Cerebellar cortex (tissue), 1 donor: ENCODE results near the gene PDIA5.

ENCODE experiments used
- DNase-seq: peaks from one replicate; pipeline ENCODE4 v3.0.0-alpha.2; 2015; ENCODE audit warnings: low spot score

The PDIA5 gene

GRCh38 chr3:123071581-123071980 lies 4.8 kb downstream of the PDIA5 start:
- no peak for DNase-seq

- no peak for DNase-seq
Measured at GRCh38 chr3:123072152-123072551, 5.3 kb downstream of the PDIA5 start.

- DNase-seq, result no peak
Measured at GRCh38 chr3:123072564-123072963, 5.7 kb downstream of the PDIA5 start.

GRCh38 chr3:123075359-123075758 lies 8.5 kb downstream of the PDIA5 start:
- no peak for DNase-seq

- no peak for DNase-seq
Measured at GRCh38 chr3:123076112-123076495, 9.3 kb downstream of the PDIA5 start.

GRCh38 chr3:123076496-123077418 lies 9.9 kb downstream of the PDIA5 start:
- DNase-seq, result peak; percentile 53

- DNase-seq, result no peak
Measured at GRCh38 chr3:123078101-123078500, 11.3 kb downstream of the PDIA5 start.

- no peak for DNase-seq
Measured at GRCh38 chr3:123080864-123081562, 14.2 kb downstream of the PDIA5 start.

GRCh38 chr3:123081718-123082369 lies 15.0 kb downstream of the PDIA5 start:
- no peak for DNase-seq

- no peak for DNase-seq
Measured at GRCh38 chr3:123082370-123083065, 15.7 kb downstream of the PDIA5 start.

GRCh38 chr3:123083383-123084124 lies 16.7 kb downstream of the PDIA5 start:
- no peak for DNase-seq

GRCh38 chr3:123084192-123084591 lies 17.4 kb downstream of the PDIA5 start:
- no peak for DNase-seq

GRCh38 chr3:123084738-123085237 lies 18.0 kb downstream of the PDIA5 start:
- no peak for DNase-seq

GRCh38 chr3:123085293-123085931 lies 18.6 kb downstream of the PDIA5 start:
- DNase-seq, result no peak

GRCh38 chr3:123085932-123086627 lies 19.3 kb downstream of the PDIA5 start:
- no peak for DNase-seq

- DNase-seq, result no peak
Measured at GRCh38 chr3:123088387-123088786, 21.6 kb downstream of the PDIA5 start.

- DNase-seq, result peak; percentile 91
Measured at GRCh38 chr3:123089611-123090331, 22.9 kb downstream of the PDIA5 start.

- no peak for DNase-seq
Measured at GRCh38 chr3:123090728-123091531, 24.1 kb downstream of the PDIA5 start.

GRCh38 chr3:123092243-123092642 lies 25.4 kb downstream of the PDIA5 start:
- no peak for DNase-seq
